HG03139 (cell line): Measurements from ENCODE around the gene TNFSF11.

Experiments
- ATAC-seq: cut with Tn5 transposase; IDR thresholded peaks from one replicate; pipeline ENCODE4 v1.9.1; 2021; ENCODE audit not compliant: unreplicated experiment

The TNFSF11 gene

DNA sequence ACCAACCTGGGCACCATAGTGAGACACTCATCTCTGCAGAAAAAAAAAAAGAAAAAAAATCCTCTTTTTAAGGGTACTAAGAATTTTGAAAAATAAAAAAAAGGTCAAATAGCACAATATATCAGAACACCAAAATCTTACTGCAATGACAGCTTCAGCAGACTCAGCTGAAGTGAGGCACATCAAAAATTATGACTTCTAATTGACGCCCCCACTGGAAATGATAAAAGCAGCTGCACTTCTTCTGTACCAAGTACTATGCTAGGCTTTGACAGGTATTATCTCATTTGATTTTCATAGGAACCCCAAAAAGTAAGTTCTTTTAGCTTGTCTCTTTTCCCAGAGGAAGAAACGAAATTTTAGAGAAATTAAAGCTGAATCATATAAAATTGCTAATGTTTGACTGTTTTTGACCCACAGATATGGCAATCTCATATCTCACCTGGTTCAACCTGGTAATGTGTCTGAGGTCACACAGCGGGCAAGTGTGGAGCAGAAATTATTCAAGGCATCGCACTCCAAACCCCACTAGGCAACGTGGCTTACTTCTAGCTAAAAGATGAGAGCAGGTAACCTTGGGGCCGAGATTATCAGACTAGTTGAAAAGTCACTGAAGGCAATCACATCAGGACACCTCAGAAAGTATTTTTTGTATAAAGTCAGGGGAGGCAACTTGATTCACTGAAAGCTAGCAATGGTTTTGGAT, 78.1 kb downstream of the TNFSF11 start:
- no peak for ATAC-seq

- ATAC-seq, result no peak
Measured at GRCh38 chr13:42652642-42653415, 78.9 kb downstream of the TNFSF11 start.

DNA sequence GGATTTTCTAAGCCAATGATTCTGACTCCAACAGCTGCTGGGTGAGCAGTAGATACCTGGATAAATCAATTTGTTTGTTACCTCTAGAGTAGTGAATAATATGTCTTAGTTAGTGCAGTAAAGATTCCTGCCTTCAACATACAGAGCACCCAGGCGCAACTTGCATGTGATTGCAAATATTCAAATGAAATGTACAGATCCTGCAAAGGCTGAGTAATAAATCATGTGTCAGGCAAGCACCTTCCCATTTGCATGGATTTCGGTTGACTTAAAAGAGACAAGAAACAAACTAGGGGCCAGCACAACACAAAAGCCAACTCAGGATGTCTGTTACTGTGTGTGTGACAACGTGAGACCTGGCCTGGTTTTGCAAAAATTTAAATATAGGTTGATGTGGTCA, 79.7 kb downstream of the TNFSF11 start:
- ATAC-seq, result no peak

GRCh38 chr13:42654212-42654611, 80.3 kb downstream of the TNFSF11 start:
- no peak for ATAC-seq

GRCh38 chr13:42654722-42655121, 80.8 kb downstream of the TNFSF11 start:
- ATAC-seq, result no peak

GRCh38 chr13:42656161-42656560, 82.2 kb downstream of the TNFSF11 start:
- ATAC-seq, result no peak

- no peak for ATAC-seq
Measured at GRCh38 chr13:42656958-42657357, 83.0 kb downstream of the TNFSF11 start.
